ENCODE data around the gene GALNT9. TPM values are rescaled to one million over a fixed set of nuclear protein-coding genes. Genes with fewer than 3 reads are reported as not detected.
"Not testable (repeated sequence)": the region's sequence is repeated elsewhere in the genome, so short reads cannot be mapped to it uniquely, and the experiment has no call there.

The GALNT9 gene
- total RNA-seq, 1 experiment from 2014 or later = 0.45 TPM

DNA sequence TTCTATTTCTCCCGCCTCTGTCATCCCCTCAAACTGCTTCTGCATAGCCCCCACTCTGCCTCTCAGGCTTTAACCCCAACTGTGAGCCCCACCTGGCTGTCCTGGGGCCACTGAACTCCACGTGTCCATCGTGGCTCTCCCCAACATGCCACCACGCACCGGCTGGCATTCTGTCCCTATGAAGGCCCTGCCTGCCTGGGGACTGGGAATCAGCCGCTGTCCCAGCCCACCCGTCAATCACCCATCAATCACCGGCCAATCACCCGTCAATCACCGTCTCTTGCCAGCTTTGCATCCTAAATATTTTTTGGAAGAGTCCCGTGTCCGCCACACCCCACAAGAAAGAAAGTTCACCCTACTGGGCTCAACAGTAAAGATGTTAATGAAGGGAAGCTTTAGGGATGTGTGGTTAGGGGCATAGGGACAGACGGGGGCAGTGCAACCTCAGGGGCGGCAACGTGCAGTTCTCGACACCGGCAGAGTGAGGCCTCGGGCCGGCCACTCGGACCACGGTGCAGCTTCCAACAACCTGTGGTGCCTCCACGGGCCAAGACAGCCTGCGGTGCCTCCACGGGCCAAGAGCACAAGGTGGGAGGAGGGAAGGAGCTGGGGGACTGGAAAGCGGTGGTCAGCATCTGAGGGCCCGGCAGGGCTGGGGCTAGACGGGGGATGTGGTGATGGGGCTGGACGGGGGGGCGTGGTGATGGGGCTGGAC, 85.6 kb downstream of the GALNT9 start:
- Histone ChIP-seq H3K4me1 (no peaks in the 10 kb centered on the region), H3K36me3 (ENCODE audit: control insufficient read depth, insufficient read depth, low read length) (no peaks in the 10 kb centered on the region), H3K27me3 (replicated peaks; ENCODE audit: control insufficient read depth, insufficient read depth, low read length) (no peaks in the 10 kb centered on the region), H3K4me3 (ENCODE audit: low read depth, low read length) (no peak overlapping the region), H3K9me3 (no peaks in the 10 kb centered on the region)
- intact Hi-C loops (cut with micrococcal nuclease; ENCODE audit: unreplicated experiment) = no loop called here
- H3K9me3 Mint-ChIP-seq (ENCODE audit: unreplicated experiment) = peaks cover 22% of the 10 kb centered on the region
- no peak for TF ChIP-seq CTCF (IDR thresholded peaks at IDR 0.05; ENCODE audit: insufficient read depth in 1 of 2, low read depth in 1 of 2, low read length in 1 of 2, severe bottlenecking in 1 of 2, unreplicated experiment in 1 of 2)
- ChIA-PET CTCF (no interaction called here), POLR2A (no interaction called here)
- H3K4me1 Mint-ChIP-seq (ENCODE audit: low read depth, unreplicated experiment) = no peaks in the 10 kb centered on the region
- H3K4me3 Mint-ChIP-seq (ENCODE audit: unreplicated experiment) = no peak overlapping the region
- no peak for DNase-seq
- peaks cover 5% of the 10 kb centered on the region for H3K36me3 Mint-ChIP-seq (ENCODE audit: insufficient read depth, unreplicated experiment)
- H3K27ac Mint-ChIP-seq (ENCODE audit: unreplicated experiment) = no peak overlapping the region
- no TSS peak for BruUV-seq (replicated peaks)
- peaks cover 15% of the 10 kb centered on the region for H3K27me3 Mint-ChIP-seq (ENCODE audit: insufficient read depth, unreplicated experiment)

- DNase-seq; H3K27me3 ChIP-seq (replicated peaks; ENCODE audit: control insufficient read depth, insufficient read depth, low read length); H3K9me3 ChIP-seq; H3K27ac Mint-ChIP-seq (ENCODE audit: unreplicated experiment); H3K36me3 Mint-ChIP-seq (ENCODE audit: insufficient read depth, unreplicated experiment); POLR2A ChIA-PET; BruUV-seq (replicated peaks); H3K4me3 Mint-ChIP-seq (ENCODE audit: unreplicated experiment); H3K4me1 ChIP-seq; H3K4me1 Mint-ChIP-seq (ENCODE audit: low read depth, unreplicated experiment); intact Hi-C loops (cut with micrococcal nuclease; ENCODE audit: unreplicated experiment); H3K36me3 ChIP-seq (ENCODE audit: control insufficient read depth, insufficient read depth, low read length); CTCF ChIA-PET; H3K4me3 ChIP-seq (ENCODE audit: low read depth, low read length): not testable (repeated sequence)
- H3K27me3 Mint-ChIP-seq (ENCODE audit: insufficient read depth, unreplicated experiment) = peaks cover 14% of the 10 kb centered on the region
- H3K9me3 Mint-ChIP-seq (ENCODE audit: unreplicated experiment) = peaks cover 23% of the 10 kb centered on the region
Measured at GRCh38 chr12:132243171-132243570, 86.2 kb downstream of the GALNT9 start.

DNA sequence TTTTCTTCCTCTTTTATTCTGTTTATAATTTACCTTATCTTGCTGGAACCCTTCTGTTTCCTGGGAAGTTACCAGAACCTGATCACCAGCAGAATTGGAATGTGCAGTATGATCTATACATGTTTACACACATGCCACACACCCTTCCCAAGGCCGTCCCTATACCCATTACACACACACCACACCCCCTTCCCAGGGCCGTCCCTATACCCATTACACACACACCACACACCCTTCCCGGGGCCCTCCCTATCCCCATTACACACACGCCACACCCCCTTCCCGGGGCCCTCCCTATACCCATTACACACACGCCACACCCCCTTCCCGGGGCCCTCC, 88.8 kb downstream of the GALNT9 start:
- BruUV-seq (replicated peaks); H3K4me3 ChIP-seq (ENCODE audit: low read depth, low read length): not testable (repeated sequence)

GRCh38 chr12:132239796-132240668, 89.4 kb downstream of the GALNT9 start:
- Mint-ChIP-seq H3K27me3 (ENCODE audit: insufficient read depth, unreplicated experiment) (peaks cover 13% of the 10 kb centered on the region), H3K4me3 (ENCODE audit: unreplicated experiment) (no peak overlapping the region), H3K27ac (ENCODE audit: unreplicated experiment) (no peak overlapping the region), H3K4me1 (ENCODE audit: low read depth, unreplicated experiment) (no peaks in the 10 kb centered on the region), H3K9me3 (ENCODE audit: unreplicated experiment) (peaks cover 23% of the 10 kb centered on the region), H3K36me3 (ENCODE audit: insufficient read depth, unreplicated experiment) (peaks cover 5% of the 10 kb centered on the region)
- DNase-seq = no peak
- CTCF ChIA-PET = no interaction called here
- Histone ChIP-seq H3K27me3 (replicated peaks; ENCODE audit: control insufficient read depth, insufficient read depth, low read length) (no peaks in the 10 kb centered on the region), H3K36me3 (ENCODE audit: control insufficient read depth, insufficient read depth, low read length) (no peaks in the 10 kb centered on the region), H3K4me1 (no peaks in the 10 kb centered on the region), H3K4me3 (ENCODE audit: low read depth, low read length) (no peak overlapping the region), H3K9me3 (no peaks in the 10 kb centered on the region)
- intact Hi-C loops (cut with micrococcal nuclease; ENCODE audit: unreplicated experiment) = no loop called here
- no peak for TF ChIP-seq CTCF (IDR thresholded peaks at IDR 0.05; ENCODE audit: insufficient read depth in 1 of 2, low read depth in 1 of 2, low read length in 1 of 2, severe bottlenecking in 1 of 2, unreplicated experiment in 1 of 2)
- BruUV-seq (replicated peaks) = no TSS peak
- POLR2A ChIA-PET = no interaction called here

More for the DNA sequence above, 88.8 kb downstream of the GALNT9 start:
- H3K36me3 ChIP-seq (ENCODE audit: control insufficient read depth, insufficient read depth, low read length); H3K9me3 ChIP-seq; H3K27ac Mint-ChIP-seq (ENCODE audit: unreplicated experiment); CTCF ChIA-PET; H3K27me3 Mint-ChIP-seq (ENCODE audit: insufficient read depth, unreplicated experiment); intact Hi-C loops (cut with micrococcal nuclease; ENCODE audit: unreplicated experiment); H3K27me3 ChIP-seq (replicated peaks; ENCODE audit: control insufficient read depth, insufficient read depth, low read length); DNase-seq; H3K36me3 Mint-ChIP-seq (ENCODE audit: insufficient read depth, unreplicated experiment); H3K4me1 Mint-ChIP-seq (ENCODE audit: low read depth, unreplicated experiment); H3K4me3 Mint-ChIP-seq (ENCODE audit: unreplicated experiment); POLR2A ChIA-PET; H3K4me1 ChIP-seq: not testable (repeated sequence)
- H3K9me3 Mint-ChIP-seq (ENCODE audit: unreplicated experiment) = peaks cover 23% of the 10 kb centered on the region
